MM.1S (cell line): ENCODE data around the gene BMPER.

Source experiments
- EZH2 ChIP-seq: fragments of 300-600 bp; sonication (generic); optimal IDR thresholded peaks from 2 replicates; pipeline ENCODE3; 2017; ENCODE audit warnings: low read depth, mild to moderate bottlenecking, antibody characterized with exemption, low read length, mixed read lengths
- EZH2phosphoT487 ChIP-seq: fragments of 300-600 bp; sonication (generic); IDR thresholded peaks from 2 replicates; pipeline ENCODE4 v1.6.1; 2018; ENCODE audit warnings: antibody characterized with exemption, low read length
- TF ChIP-seq, protein P1 (sequence below): fragments of 300-600 bp; sonication (generic); IDR thresholded peaks from 2 replicates; pipeline ENCODE4 v1.5.1; 2016; ENCODE audit warnings: antibody characterized with exemption, low read length, mixed read lengths

- TF ChIP-seq, protein P1, sequence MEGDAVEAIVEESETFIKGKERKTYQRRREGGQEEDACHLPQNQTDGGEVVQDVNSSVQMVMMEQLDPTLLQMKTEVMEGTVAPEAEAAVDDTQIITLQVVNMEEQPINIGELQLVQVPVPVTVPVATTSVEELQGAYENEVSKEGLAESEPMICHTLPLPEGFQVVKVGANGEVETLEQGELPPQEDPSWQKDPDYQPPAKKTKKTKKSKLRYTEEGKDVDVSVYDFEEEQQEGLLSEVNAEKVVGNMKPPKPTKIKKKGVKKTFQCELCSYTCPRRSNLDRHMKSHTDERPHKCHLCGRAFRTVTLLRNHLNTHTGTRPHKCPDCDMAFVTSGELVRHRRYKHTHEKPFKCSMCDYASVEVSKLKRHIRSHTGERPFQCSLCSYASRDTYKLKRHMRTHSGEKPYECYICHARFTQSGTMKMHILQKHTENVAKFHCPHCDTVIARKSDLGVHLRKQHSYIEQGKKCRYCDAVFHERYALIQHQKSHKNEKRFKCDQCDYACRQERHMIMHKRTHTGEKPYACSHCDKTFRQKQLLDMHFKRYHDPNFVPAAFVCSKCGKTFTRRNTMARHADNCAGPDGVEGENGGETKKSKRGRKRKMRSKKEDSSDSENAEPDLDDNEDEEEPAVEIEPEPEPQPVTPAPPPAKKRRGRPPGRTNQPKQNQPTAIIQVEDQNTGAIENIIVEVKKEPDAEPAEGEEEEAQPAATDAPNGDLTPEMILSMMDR = no peak
- TF ChIP-seq EZH2phosphoT487 = no peak
- no peak for TF ChIP-seq EZH2
These were observed 111.5 kb downstream of the BMPER start for GRCh38 chr7:34016876-34017275.
